Trophoblast cell (in vitro differentiated cells and primary cell): ENCODE data around the gene PRXL2C. TPM values are rescaled to one million over a fixed set of nuclear protein-coding genes. Genes with fewer than 3 reads are reported as not detected.
"Not testable (repeated sequence)": the region's sequence is repeated elsewhere in the genome, so short reads cannot be mapped to it uniquely, and the experiment has no call there.

ENCODE experiments used
- DNase-seq, 2 donors: peaks; one replicate each; pipeline ENCODE4 v3.0.0-alpha.2; 2016
- H2AFZ ChIP-seq: 2 replicates; pipeline ENCODE4 v1.6.1; 2013; ENCODE audit warnings: low read length, moderate library complexity, mild to moderate bottlenecking; ENCODE audit not compliant: insufficient read depth, poor library complexity
- H2AK5ac ChIP-seq: 2 replicates; pipeline ENCODE4 v1.6.1; 2013; ENCODE audit warnings: mild to moderate bottlenecking, low read length
- H2BK120ac ChIP-seq: 2 replicates; pipeline ENCODE4 v1.6.1; 2013; ENCODE audit warnings: low read length, mild to moderate bottlenecking, moderate library complexity; ENCODE audit not compliant: insufficient read depth, poor library complexity
- H2BK12ac ChIP-seq: 2 replicates; pipeline ENCODE4 v1.6.1; 2013; ENCODE audit warnings: mild to moderate bottlenecking, low read length, moderate library complexity
- H2BK5ac ChIP-seq: 2 replicates; pipeline ENCODE4 v1.6.1; 2013; ENCODE audit warnings: low read length, low read depth, moderate library complexity, mild to moderate bottlenecking; ENCODE audit not compliant: poor library complexity
- H3K14ac ChIP-seq: 2 replicates; pipeline ENCODE4 v1.6.1; 2013; ENCODE audit warnings: mild to moderate bottlenecking, low read length
- H3K18ac ChIP-seq: 2 replicates; pipeline ENCODE4 v1.6.1; 2013; ENCODE audit warnings: mild to moderate bottlenecking, low read length
- H3K23ac ChIP-seq: 2 replicates; pipeline ENCODE4 v1.6.1; 2013; ENCODE audit warnings: low read length
- H3K27ac ChIP-seq: 2 replicates; pipeline ENCODE4 v1.5.1; 2013; ENCODE audit warnings: low read depth, mild to moderate bottlenecking, inconsistent platforms, low read length, moderate library complexity
- H3K27me3 ChIP-seq: 2 replicates; pipeline ENCODE4 v1.6.1; 2013; ENCODE audit warnings: inconsistent platforms, mild to moderate bottlenecking, low read length, moderate library complexity; ENCODE audit not compliant: insufficient read depth
- H3K36me3 ChIP-seq, 2 experiments: 1 replicate in 1 of 2; 2 replicates in 1 of 2; pipeline ENCODE4 v1.6.1; 2013; ENCODE audit warnings: low read length in 2 of 2, mild to moderate bottlenecking in 2 of 2, moderate library complexity in 1 of 2; ENCODE audit not compliant: insufficient read depth in 2 of 2, control insufficient read depth in 1 of 2
- H3K4ac ChIP-seq: 2 replicates; pipeline ENCODE4 v1.6.1; 2013; ENCODE audit warnings: low read depth, mild to moderate bottlenecking, low read length, moderate library complexity
- H3K4me1 ChIP-seq, 2 experiments: 1 replicate in 1 of 2; 2 replicates in 1 of 2; pipeline ENCODE4 v1.6.1; 2013; ENCODE audit warnings: low read length in 2 of 2, mild to moderate bottlenecking in 2 of 2, moderate library complexity in 1 of 2; ENCODE audit not compliant: insufficient read depth in 2 of 2, control insufficient read depth in 1 of 2
- H3K4me2 ChIP-seq: 2 replicates; pipeline ENCODE4 v1.6.1; 2013; ENCODE audit warnings: inconsistent platforms, mild to moderate bottlenecking, low read length, moderate library complexity
- H3K4me3 ChIP-seq: 2 replicates; pipeline ENCODE4 v1.5.1; 2013; ENCODE audit warnings: mild to moderate bottlenecking, low read depth, low read length, inconsistent platforms
- H3K79me1 ChIP-seq: one replicate; pipeline ENCODE4 v1.6.1; 2013; ENCODE audit warnings: low read length
- H3K79me2 ChIP-seq: 2 replicates; pipeline ENCODE4 v1.6.1; 2013; ENCODE audit warnings: low read length, mild to moderate bottlenecking; ENCODE audit not compliant: control insufficient read depth, insufficient read depth, poor library complexity
- H3K9ac ChIP-seq: 2 replicates; pipeline ENCODE4 v1.6.1; 2013; ENCODE audit warnings: mild to moderate bottlenecking, low read length
- H3K9me3 ChIP-seq: 2 replicates; pipeline ENCODE4 v1.6.1; 2013; ENCODE audit warnings: low read depth, mild to moderate bottlenecking, control low read depth, inconsistent platforms, low read length; ENCODE audit not compliant: insufficient read depth
- H4K12ac ChIP-seq: 2 replicates; pipeline ENCODE4 v1.6.1; 2013; ENCODE audit warnings: low read depth, mild to moderate bottlenecking, low read length, moderate library complexity
- H4K8ac ChIP-seq: 2 replicates; pipeline ENCODE4 v1.6.1; 2013; ENCODE audit warnings: low read depth, mild to moderate bottlenecking, low read length, moderate library complexity
- H4K91ac ChIP-seq: one replicate; pipeline ENCODE4 v1.6.1; 2013; ENCODE audit warnings: low read depth, mild to moderate bottlenecking, low read length, moderate library complexity
- WGBS: extraction: QIAGEN DNeasy Blood & Tissue Kit; methylation state at CpG from one replicate; pipeline ENCODE4 v1.1.7; 2013; ENCODE audit warnings: missing lambda C conversion rate; ENCODE audit not compliant: insufficient read length, insufficient coverage; ENCODE audit errors: extremely low coverage; 5-methylcytosine and 5-hydroxymethylcytosine counted together
- polyA plus RNA-seq: library from polyadenylated mRNA; stranded (reverse); fragments of 200-250 nt; gene quantifications from 2 replicates; pipeline ENCODE4 v1.2.3, GENCODE V29; 2013

PRXL2C gene, protein sequence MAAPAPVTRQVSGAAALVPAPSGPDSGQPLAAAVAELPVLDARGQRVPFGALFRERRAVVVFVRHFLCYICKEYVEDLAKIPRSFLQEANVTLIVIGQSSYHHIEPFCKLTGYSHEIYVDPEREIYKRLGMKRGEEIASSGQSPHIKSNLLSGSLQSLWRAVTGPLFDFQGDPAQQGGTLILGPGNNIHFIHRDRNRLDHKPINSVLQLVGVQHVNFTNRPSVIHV
- 6.6 and 7.1 TPM in 2 replicates for polyA plus RNA-seq

DNA sequence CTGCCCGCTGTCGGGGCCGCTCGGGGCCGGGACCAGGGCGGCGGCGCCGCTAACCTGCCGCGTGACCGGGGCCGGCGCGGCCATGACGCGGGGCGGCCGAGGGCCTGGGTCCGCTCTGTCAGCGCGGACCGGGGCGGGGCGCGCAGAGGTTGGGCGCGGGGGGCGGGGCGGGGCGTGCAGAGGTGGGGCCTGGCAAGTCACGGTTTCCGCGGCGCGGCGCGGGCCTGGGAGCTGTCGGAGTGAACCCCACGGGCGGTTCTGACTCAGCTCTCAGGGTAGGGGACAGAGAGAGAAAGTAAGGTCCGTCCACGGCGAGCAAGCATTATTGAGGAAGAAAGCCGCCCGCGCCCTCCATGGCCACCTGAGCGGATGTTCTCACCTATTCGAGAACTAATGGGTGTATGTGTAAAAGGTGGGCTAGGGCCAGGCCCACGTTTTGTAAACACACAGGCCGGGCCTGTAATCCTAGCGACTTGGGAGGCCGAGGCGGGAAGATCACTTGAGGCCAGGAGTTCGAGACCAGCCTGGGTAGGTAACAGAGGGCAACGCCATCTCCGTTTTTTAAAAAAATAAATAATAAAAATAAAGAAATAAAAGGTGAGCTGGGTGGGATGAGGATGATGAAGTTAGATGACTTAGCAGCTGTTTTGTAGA is at the start of gene PRXL2C:
PRXL2C (minus strand) TSS at position 120 of the 654 bp plus-strand sequence; CDS start at position 84, 36 bp downstream.
- Histone ChIP-seq H3K36me3 (peaks cover 1 to 2% of the 10 kb centered on the region in 2 experiments), H2AK5ac (no peak within 1 kb of the TSS), H3K23ac (no peak within 1 kb of the TSS), H2BK12ac (peak within 1 kb of the TSS; percentile 16), H3K9me3 (no peaks in the 10 kb centered on the region), H3K4me1 (no peaks in the 10 kb centered on the region), H2AFZ (peak within 1 kb of the TSS; percentile 72), H4K8ac (peak within 1 kb of the TSS; percentile 44), H3K4me3 (peak within 1 kb of the TSS; percentile 84), H3K79me2 (peaks cover 5% of the 10 kb centered on the region), H3K4ac (peak within 1 kb of the TSS; percentile 60), H3K18ac (peak within 1 kb of the TSS; percentile 76), H3K27me3 (no peaks in the 10 kb centered on the region), H4K12ac (peak within 1 kb of the TSS; percentile 28), H3K79me1 (peaks cover 9% of the 10 kb centered on the region), H3K4me2 (peak within 1 kb of the TSS; percentile 94), H3K14ac (peak within 1 kb of the TSS; percentile 72), H2BK5ac (peak within 1 kb of the TSS; percentile 22), H3K27ac (peak within 1 kb of the TSS; percentile 83), H4K91ac (peak within 1 kb of the TSS; percentile 86), H3K9ac (peak within 1 kb of the TSS; percentile 75), H2BK120ac (peak within 1 kb of the TSS; percentile 64)
- peak; percentile 54 to 68 for DNase-seq
- no CpG with 5 or more reads among the region's 57 CpGs for WGBS

DNA sequence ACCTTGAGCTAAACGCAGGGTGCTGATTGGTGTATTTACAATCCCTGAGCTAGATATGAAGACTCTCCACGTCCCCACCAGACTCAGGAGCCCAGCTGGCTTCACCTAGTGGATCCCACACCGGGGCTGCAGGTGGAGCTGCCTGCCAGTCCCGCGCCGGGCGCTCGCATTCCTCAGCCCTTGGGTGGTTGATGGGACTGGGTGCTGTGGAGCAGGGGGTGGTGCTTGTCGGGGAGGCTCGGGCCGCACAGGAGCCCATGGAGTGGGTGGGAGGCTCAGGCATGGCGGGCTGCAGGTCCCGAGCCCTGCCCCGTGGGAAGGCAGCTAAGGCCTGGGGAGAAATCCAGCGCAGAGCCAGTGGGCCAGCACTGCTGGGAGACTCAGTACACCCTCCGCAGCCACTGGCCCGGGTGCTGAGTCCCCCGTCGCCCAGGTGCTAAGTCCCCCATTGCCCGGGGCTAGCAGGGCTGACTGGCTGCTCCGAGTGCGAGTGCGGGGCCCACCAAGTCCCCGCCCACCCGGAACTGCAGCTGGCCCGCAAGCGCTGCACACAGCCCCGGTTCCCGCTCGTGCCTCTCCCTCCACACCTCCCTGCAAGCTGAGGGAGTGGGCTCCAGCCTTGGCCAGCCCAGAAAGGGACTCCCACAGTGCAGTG is 45.7 kb upstream of the PRXL2C start:
- H3K9ac ChIP-seq, DNase-seq, H3K4ac ChIP-seq, H3K14ac ChIP-seq, H3K4me1 ChIP-seq, H3K36me3 ChIP-seq, H2AFZ ChIP-seq, H2BK120ac ChIP-seq, H3K4me3 ChIP-seq, H2AK5ac ChIP-seq, H3K27ac ChIP-seq, H3K18ac ChIP-seq, H3K79me1 ChIP-seq, H4K91ac ChIP-seq, H3K23ac ChIP-seq, H3K4me2 ChIP-seq, H2BK12ac ChIP-seq, H4K12ac ChIP-seq, H3K79me2 ChIP-seq, H3K27me3 ChIP-seq, H4K8ac ChIP-seq, H2BK5ac ChIP-seq, H3K9me3 ChIP-seq: not testable (repeated sequence)
- WGBS, result no CpG with 5 or more reads among the region's 30 CpGs

GRCh38 chr9:96691326-96691725 is 36.2 kb upstream of the PRXL2C start:
- DNase-seq, result peak; percentile 57 to 77
- Histone ChIP-seq H2AFZ (no peak overlapping the region), H4K12ac (no peak overlapping the region), H3K4me2 (no peak overlapping the region), H3K9ac (no peak overlapping the region), H3K27me3 (no peaks in the 10 kb centered on the region), H3K79me2 (peaks cover 4% of the 10 kb centered on the region), H2AK5ac (no peak overlapping the region), H3K4ac (no peak overlapping the region), H3K9me3 (peaks cover 7% of the 10 kb centered on the region), H3K36me3 (peaks cover 2 to 7% of the 10 kb centered on the region in 2 experiments), H3K79me1 (peaks cover 5% of the 10 kb centered on the region), H3K18ac (no peak overlapping the region), H4K91ac (no peak overlapping the region), H3K27ac (peak overlapping the region; percentile 42), H4K8ac (no peak overlapping the region), H2BK12ac (no peak overlapping the region), H2BK5ac (no peak overlapping the region), H2BK120ac (no peak overlapping the region), H3K23ac (no peak overlapping the region), H3K4me1 (peaks cover 4 to 11% of the 10 kb centered on the region in 2 experiments), H3K14ac (no peak overlapping the region), H3K4me3 (no peak overlapping the region)
- WGBS, result no CpG with 5 or more reads among the region's 1 CpG

DNA sequence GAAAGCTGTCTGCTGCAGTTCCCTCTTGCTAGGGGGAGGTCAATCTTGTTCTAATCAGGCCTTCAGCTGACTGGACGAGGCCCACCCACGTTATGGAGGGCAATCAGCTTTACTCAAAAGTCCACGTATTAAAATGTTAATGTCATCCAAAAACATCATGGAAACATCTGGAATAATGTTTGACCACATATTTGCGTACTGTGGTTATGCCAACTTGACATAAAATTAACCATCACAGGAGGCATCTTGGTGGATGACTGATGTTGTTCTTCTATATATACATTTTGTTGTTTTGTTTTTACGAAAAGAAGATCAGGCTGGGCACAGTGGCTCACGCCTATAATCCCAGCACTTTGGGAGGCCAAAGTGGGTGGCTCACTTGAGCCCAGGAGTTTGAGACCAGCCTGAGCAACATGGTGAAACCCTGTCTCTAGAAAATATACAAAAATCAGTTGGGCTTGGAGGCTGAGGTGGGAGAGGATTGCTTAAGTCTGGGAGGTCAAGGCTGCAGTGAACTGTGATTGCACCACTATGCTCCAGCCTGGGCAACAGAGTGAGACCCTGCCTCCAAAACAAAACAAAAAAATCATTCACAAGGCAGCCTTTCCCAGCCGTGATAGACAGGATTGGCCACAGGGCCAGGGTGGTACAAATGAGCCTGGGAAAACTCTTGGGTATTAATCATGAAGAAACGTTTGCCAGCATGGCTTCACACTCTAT is 33.8 kb upstream of the PRXL2C start:
- peaks cover 6% of the 10 kb centered on the region for H3K79me1 ChIP-seq
- H3K9me3 ChIP-seq, result peaks cover 4% of the 10 kb centered on the region
- no peak overlapping the region for H2BK12ac ChIP-seq
- peaks cover 5 to 11% of the 10 kb centered on the region in 2 experiments for H3K4me1 ChIP-seq
- WGBS, result no CpG with 5 or more reads among the region's 8 CpGs
- no peak overlapping the region for H3K4me2 ChIP-seq
- no peak overlapping the region for H4K12ac ChIP-seq
- H3K27me3 ChIP-seq, result no peaks in the 10 kb centered on the region
- no peak overlapping the region for H4K91ac ChIP-seq
- no peak overlapping the region for H4K8ac ChIP-seq
- H2AFZ ChIP-seq, result no peak overlapping the region
- DNase-seq, result peak in 1 of 2 donors; percentile 32
- H2AK5ac ChIP-seq, result no peak overlapping the region
- no peak overlapping the region for H2BK120ac ChIP-seq
- H2BK5ac ChIP-seq, result no peak overlapping the region
- no peak overlapping the region for H3K4me3 ChIP-seq
- peaks cover 4% of the 10 kb centered on the region for H3K79me2 ChIP-seq
- H3K4ac ChIP-seq, result no peak overlapping the region
- H3K23ac ChIP-seq, result no peak overlapping the region
- H3K14ac ChIP-seq, result no peak overlapping the region
- peaks cover 2 to 4% of the 10 kb centered on the region in 2 experiments for H3K36me3 ChIP-seq
- no peak overlapping the region for H3K18ac ChIP-seq
- no peak overlapping the region for H3K27ac ChIP-seq
- no peak overlapping the region for H3K9ac ChIP-seq
